GM12873 (cell line): Measurements from ENCODE around the gene AP2B1.

Experiments
- TF ChIP-seq, protein P1 (sequence below): IDR thresholded peaks from 2 replicates; pipeline ENCODE4 v1.5.1; 2012; ENCODE audit warnings: low read depth, mild to moderate bottlenecking, moderate library complexity, low read length, control low read depth; ENCODE audit not compliant: insufficient read depth; ENCODE audit errors: missing control alignments

AP2B1 gene

DNA sequence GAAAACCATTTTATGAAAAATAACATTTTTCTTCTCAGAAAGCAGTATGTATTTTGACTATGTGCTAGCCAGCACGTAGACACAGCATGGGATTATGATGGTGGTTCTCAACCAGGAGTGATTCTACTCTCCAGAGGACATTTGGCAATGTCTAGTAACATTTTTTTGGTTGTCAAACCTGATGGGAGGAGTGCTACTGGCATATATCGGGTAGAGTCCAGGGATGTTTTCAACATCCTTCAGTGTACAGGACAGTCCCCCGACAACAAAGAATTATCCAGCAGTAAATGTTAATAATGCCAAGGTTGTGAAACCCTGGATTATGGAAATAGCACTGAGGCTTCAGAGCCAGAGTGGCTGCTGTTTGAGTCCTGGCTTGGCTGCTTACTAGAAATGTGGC, 27.7 kb downstream of the AP2B1 start:
- TF ChIP-seq, protein P1, sequence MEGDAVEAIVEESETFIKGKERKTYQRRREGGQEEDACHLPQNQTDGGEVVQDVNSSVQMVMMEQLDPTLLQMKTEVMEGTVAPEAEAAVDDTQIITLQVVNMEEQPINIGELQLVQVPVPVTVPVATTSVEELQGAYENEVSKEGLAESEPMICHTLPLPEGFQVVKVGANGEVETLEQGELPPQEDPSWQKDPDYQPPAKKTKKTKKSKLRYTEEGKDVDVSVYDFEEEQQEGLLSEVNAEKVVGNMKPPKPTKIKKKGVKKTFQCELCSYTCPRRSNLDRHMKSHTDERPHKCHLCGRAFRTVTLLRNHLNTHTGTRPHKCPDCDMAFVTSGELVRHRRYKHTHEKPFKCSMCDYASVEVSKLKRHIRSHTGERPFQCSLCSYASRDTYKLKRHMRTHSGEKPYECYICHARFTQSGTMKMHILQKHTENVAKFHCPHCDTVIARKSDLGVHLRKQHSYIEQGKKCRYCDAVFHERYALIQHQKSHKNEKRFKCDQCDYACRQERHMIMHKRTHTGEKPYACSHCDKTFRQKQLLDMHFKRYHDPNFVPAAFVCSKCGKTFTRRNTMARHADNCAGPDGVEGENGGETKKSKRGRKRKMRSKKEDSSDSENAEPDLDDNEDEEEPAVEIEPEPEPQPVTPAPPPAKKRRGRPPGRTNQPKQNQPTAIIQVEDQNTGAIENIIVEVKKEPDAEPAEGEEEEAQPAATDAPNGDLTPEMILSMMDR, result no peak

DNA sequence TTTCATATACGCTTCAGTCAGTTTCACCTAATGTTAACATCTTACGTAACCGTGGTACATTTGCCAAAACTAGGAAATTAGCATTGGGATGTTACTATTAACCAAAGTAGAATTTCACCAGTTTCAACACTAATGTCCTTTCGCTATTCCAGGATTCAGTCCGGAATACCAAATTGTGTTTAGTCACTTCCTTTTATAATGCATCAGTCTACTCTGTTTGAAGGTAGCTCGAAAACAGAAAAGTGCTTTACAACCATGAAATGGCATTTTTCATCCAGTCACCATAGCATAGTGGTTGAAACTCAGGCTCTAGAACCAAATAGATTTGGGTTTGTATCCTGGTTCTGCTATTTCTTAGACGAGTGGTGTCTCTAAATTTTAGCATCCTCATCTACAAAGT, 29.4 kb downstream of the AP2B1 start:
- TF ChIP-seq, protein P1, result no peak

DNA sequence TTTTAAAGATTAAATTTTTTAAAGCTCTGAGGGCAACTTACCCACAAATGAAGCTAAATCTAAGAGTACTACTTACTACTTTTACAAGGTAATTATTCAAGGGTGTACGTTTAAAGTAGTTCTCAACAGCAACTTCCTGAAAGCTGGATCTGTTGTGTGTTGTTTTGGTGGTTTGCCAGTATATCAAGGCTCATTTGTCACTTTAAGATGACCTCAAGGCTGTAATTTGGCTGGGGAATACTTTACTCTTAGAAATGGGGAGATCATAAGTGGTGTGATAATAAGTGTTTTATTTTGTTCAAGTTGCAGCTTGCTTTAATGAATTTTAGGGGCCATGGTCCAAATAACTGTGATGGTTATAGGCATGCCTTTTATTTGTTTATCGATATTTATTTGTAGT, 30.4 kb downstream of the AP2B1 start:
- TF ChIP-seq, protein P1, result no peak

DNA sequence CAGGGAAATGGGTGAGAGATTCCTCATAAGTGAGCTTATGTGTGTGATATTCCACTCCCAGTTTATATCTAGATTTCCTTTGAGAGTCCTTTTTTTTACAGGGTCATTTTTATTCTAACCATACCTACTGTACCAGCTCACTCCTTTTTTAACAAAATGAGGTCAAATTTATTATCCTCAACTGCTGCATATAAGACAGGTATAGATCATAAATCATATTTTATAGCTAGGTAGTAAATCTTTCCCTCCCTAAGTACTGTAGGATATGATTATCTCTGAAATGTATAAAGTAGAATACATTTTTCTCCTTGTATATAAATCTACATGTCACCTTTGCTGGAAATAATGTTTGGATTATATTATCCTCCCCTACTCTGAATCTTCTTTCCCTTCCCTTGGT, 31.5 kb downstream of the AP2B1 start:
- TF ChIP-seq, protein P1, result no peak

DNA sequence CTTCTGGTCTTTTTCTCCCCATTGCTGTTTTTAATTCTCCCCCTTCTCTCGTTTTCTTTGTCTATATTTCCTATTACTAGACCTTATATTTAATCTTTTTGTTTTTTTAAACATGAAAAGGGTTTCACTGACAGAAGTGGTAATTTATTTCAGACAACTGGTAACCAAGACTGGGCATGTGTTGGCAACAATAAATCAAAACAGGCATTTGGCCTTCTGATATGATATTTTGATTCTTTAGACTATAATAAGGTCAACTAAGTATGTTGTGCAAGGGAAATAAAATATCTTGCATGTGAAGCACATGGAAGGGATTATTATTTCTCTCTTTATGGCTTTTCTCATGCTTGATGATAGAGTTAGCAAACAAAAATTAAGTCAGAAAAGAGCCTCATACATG, 34.6 kb downstream of the AP2B1 start:
- TF ChIP-seq, protein P1, result no peak

DNA sequence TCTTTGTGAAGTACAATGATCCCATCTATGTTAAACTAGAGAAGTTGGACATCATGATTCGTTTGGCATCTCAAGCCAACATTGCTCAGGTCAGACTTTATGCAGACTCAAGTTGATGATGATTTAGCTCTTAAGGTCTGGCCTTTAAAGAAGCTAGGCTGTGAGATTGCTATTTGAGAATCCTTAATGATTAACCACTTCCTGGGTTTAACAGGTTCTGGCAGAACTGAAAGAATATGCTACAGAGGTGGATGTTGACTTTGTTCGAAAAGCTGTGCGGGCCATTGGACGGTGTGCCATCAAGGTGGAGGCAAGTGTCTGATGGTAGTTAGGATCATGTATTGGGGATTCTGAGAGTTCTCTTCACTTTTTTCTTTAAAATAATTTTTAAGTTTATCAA, 40.3 kb downstream of the AP2B1 start:
- TF ChIP-seq, protein P1, result no peak

DNA sequence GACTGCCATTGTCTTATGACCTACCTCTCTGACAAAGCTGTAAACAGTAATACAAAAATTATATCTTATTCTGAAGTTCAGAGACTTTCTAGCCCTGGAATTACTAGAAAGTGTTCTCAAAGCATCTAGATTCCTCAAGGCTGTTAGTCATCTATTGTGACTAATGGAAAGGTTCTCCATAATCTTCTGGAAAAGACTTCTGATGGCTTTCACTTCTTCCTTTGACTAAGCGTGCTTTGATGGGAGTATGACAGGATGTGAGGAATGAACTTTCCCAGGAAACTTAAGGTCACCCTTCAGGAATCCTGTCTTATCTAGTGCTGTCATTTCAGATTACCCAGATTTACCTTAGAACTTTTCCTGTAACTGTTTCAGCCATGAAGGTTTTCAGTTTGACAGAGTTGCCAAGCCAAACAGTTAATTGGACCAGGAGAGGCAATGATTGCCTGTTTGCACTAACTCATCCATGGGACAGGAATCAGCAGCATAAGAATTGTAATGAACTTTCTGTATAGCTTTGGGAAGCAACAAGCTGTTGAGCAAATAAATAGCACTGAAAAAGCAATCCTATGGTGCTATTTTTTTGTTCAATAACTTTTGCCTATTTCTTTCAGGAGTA, 43.5 kb downstream of the AP2B1 start:
- TF ChIP-seq, protein P1, result no peak
